Adipocyte (in vitro differentiated cells): ENCODE results near the gene FAM9A.

Experiments
- DNase-seq: peaks from one replicate; pipeline ENCODE4 v3.0.0-alpha.2; 2015; ENCODE audit warnings: low read depth
- H3K27me3 ChIP-seq: replicated peaks from 2 replicates; pipeline ENCODE4 v1.7.0; 2013; ENCODE audit warnings: mild to moderate bottlenecking, low read length, moderate library complexity; ENCODE audit not compliant: control insufficient read depth, insufficient read depth
- H3K36me3 ChIP-seq: 2 replicates; pipeline ENCODE4 v1.7.0; 2013; ENCODE audit warnings: low read length, mild to moderate bottlenecking, moderate library complexity; ENCODE audit not compliant: control insufficient read depth, insufficient read depth, severe bottlenecking
- H3K4me1 ChIP-seq: 2 replicates; pipeline ENCODE4 v1.7.0; 2013; ENCODE audit warnings: mild to moderate bottlenecking, low read length, moderate library complexity; ENCODE audit not compliant: control insufficient read depth, insufficient read depth
- H3K4me3 ChIP-seq: 2 replicates; pipeline ENCODE4 v1.7.0; 2013; ENCODE audit warnings: mild to moderate bottlenecking, low read length, moderate library complexity
- H3K9ac ChIP-seq: 2 replicates; pipeline ENCODE4 v1.7.0; 2013; ENCODE audit warnings: mild to moderate bottlenecking, low read length, moderate library complexity
- H3K9me3 ChIP-seq: 2 replicates; pipeline ENCODE4 v1.7.0; 2013; ENCODE audit warnings: mild to moderate bottlenecking, low read length, moderate library complexity; ENCODE audit not compliant: control insufficient read depth

The FAM9A gene

DNA sequence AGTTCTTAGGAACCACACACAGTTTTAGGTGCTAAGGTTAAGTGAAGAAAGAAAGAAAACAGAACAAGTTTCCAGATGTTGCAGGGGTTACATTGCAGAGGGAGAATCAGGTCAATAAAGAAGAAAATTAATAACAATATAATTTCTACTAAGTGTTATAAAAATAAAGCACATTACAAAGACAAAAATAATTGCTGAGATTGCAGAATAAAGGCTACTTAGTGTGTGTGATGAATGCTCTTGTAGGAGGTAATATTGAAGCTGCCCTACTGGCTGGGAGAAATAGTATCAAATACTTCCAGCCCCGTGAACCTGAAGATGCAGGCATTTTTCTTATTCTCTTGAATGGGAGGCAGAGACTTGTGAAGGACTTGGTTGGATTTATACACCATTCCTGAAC lies 33.2 kb upstream of the FAM9A start:
- H3K9ac ChIP-seq: no peak overlapping the region
- no peaks in the 10 kb centered on the region for H3K36me3 ChIP-seq
- H3K4me1 ChIP-seq: peaks cover 6% of the 10 kb centered on the region
- no peak overlapping the region for H3K4me3 ChIP-seq
- peaks cover 33% of the 10 kb centered on the region for H3K27me3 ChIP-seq
- no peak for DNase-seq
- peaks cover 6% of the 10 kb centered on the region for H3K9me3 ChIP-seq

DNA sequence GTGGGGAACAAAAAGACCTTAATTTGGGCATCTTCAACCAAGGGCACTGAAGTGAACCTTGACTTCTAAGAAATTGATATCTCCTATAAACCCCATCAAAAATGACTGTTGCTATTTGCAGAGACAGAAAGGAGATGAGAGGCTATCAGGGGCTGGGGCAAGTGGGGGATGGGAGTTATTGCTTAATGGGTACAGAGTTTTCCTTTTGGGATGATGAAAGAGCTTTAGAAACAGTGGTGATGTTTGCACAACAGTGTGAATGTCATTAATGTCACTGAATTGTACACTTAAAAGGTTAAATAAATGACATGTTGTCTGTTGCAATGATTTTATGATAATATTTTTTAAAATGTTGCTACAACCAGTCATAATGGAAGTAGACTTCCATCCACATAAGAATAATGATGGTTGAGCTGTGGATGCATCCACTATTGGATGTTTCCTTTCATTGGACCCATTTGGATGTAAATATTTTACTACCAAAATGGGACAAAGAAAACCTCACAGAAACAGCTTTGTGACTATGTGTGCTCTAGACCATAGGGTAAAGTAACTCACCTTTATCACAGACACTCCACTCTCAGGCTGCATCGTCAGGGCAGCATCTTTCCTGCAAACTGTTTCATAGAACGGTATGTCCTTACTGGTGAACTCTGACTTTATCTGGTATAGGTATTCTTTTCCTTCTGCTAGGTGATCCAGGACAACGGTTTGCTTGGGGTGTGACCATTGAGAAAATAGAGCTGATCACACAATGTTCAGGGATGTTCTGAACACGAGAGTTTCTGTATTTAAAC lies 31.6 kb upstream of the FAM9A start:
- Histone ChIP-seq H3K4me3 (no peak overlapping the region), H3K36me3 (no peaks in the 10 kb centered on the region), H3K9ac (no peak overlapping the region), H3K9me3 (peaks cover 6% of the 10 kb centered on the region), H3K27me3 (peaks cover 42% of the 10 kb centered on the region), H3K4me1 (peaks cover 6% of the 10 kb centered on the region)
- no peak for DNase-seq

DNA sequence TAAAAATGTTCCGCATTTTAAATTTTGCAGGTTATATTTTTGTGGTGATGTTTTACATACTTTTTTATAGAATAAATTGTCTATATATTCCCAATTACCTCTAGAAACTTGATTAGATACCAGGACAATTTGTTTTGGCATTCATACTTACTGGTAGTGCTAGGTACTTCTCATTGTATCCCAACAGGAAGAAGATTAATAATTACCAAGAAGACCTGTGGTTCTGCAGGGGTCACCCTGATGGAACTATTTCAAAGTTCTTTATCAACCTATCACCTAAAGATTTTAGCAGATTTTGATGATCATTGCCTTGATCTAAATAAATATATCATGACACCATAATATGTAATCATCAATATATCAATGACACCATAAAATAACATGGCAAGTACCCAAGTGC lies 22.5 kb upstream of the FAM9A start:
- no peak for DNase-seq
- H3K9me3 ChIP-seq: no peaks in the 10 kb centered on the region
- H3K36me3 ChIP-seq: no peaks in the 10 kb centered on the region
- H3K4me1 ChIP-seq: no peaks in the 10 kb centered on the region
- no peak overlapping the region for H3K4me3 ChIP-seq
- peaks cover 3% of the 10 kb centered on the region for H3K27me3 ChIP-seq
- no peak overlapping the region for H3K9ac ChIP-seq

DNA sequence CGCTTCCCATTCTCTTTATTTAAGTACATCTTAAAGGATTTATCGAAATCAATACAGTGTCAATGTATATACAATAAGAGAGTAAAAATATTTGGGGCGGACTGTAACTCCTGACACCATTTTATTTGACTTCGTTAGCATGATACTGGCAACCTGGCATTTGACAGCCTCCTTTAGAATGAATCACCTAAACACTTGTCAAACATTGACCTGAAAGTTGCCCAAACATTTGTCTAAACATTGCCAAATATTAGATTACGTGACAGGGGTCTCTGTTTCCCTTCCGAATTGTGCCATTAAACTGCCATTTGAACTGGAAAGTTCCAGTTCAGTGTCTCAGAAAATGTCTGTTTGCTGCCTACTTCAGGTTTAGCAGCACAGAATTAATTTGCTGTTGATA lies 20.8 kb upstream of the FAM9A start:
- no peak overlapping the region for H3K9ac ChIP-seq
- H3K4me3 ChIP-seq: no peak overlapping the region
- H3K27me3 ChIP-seq: no peaks in the 10 kb centered on the region
- no peak for DNase-seq
- H3K4me1 ChIP-seq: no peaks in the 10 kb centered on the region
- no peaks in the 10 kb centered on the region for H3K9me3 ChIP-seq
- no peaks in the 10 kb centered on the region for H3K36me3 ChIP-seq

DNA sequence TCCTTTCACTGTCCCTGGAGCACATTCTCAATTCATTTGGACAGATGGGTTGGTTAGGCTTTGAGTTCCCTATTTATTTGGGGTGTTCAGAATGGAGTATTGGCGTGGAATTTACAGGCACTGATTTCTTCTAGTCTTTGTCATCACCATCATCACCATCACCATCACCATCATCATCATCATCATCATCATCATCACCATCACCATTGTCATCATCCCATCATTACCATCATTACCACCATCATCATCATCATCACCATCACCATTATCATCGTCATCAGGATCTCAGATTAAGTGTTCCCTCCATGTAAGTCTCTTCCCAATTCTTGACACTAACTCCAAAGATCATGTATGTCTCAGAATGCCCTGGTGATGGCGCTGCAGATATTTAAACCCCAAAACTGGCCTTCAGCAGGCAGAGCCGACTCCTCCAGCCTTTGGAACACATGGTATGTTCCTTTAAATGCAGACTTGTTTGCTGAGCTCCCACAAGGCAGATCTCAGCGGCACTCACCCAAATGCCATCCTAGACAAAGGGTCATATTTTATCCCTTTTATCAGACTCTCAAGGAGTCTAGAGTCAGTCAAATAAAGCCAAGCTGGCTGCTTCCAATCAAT lies 19.8 kb upstream of the FAM9A start:
- Histone ChIP-seq H3K9ac (no peak overlapping the region), H3K9me3 (no peaks in the 10 kb centered on the region), H3K27me3 (no peaks in the 10 kb centered on the region), H3K4me1 (no peaks in the 10 kb centered on the region), H3K36me3 (no peaks in the 10 kb centered on the region), H3K4me3 (no peak overlapping the region)
- DNase-seq: no peak

DNA sequence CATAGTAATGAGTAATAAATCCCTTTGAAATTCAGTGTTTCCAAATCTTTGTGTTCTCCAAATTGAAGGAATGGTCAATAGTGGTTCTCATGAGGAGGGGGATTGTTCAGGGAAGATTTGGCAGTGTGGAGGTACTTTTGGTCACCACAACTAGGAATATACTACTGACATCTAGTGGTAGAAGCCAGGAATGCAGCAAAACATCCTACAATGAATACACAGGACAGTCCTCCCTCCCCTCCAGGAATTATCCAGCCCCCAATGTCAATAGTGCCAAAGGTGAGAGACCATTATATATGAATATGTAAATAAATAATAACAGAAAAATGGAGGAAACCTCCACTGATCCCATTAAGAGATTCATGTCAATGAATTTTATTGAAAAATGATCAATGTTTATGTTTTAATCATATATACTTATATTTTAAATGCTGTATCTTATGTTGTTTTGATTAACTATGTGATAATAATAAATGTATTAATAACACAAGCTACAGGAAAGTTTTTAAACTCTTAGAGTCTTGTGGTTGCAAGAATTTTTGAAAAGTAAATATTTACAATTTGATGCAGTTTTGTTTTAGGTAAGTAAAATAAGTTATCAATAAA lies 14.4 kb upstream of the FAM9A start:
- Histone ChIP-seq H3K4me3 (no peak overlapping the region), H3K36me3 (no peaks in the 10 kb centered on the region), H3K9me3 (no peaks in the 10 kb centered on the region), H3K27me3 (peaks cover 3% of the 10 kb centered on the region), H3K9ac (no peak overlapping the region), H3K4me1 (no peaks in the 10 kb centered on the region)
- peak; percentile 75 for DNase-seq

DNA sequence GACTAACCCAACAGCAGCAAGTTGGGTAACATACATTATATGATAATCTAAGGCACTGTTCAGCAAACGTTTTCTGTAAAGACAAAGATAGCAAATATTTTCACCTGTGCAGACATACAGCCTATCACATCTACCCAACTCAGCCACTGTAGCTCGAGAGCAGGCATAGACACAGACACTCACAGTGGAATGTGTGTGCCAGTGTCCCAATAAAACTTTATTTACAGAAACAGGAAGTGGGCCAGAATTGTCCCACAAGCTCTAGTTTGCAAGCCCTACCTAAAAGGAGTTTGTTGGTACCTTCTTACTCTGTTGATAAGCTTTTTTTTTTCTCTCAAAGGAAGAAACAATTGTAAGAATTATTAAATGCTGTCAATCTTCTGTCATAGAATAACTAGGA lies 11.9 kb upstream of the FAM9A start:
- H3K27me3 ChIP-seq: peaks cover 7% of the 10 kb centered on the region
- no peaks in the 10 kb centered on the region for H3K9me3 ChIP-seq
- no peak overlapping the region for H3K4me3 ChIP-seq
- no peaks in the 10 kb centered on the region for H3K36me3 ChIP-seq
- H3K4me1 ChIP-seq: no peaks in the 10 kb centered on the region
- no peak overlapping the region for H3K9ac ChIP-seq
- DNase-seq: no peak

DNA sequence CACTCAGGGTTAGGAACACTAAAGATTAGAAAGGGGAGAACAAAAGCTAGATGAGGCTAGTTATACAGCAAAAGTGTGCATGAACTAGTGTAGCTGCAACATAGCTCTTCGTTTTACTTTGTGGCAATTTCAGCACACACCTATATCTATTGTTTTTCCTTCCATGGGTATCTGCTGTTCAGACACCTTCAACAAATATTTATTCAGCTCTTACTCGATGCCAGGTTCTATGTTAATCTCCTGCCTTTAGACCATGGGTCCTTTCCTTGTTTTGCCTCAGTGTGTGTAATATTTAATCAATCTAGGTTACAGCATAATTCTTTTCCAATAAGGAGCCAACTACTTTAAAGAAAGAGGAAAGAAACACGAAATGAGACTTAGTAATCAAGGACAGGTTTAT lies 10.4 kb upstream of the FAM9A start:
- no peak overlapping the region for H3K4me3 ChIP-seq
- H3K36me3 ChIP-seq: no peaks in the 10 kb centered on the region
- H3K9ac ChIP-seq: no peak overlapping the region
- H3K4me1 ChIP-seq: no peaks in the 10 kb centered on the region
- DNase-seq: no peak
- no peaks in the 10 kb centered on the region for H3K9me3 ChIP-seq
- peaks cover 7% of the 10 kb centered on the region for H3K27me3 ChIP-seq

DNA sequence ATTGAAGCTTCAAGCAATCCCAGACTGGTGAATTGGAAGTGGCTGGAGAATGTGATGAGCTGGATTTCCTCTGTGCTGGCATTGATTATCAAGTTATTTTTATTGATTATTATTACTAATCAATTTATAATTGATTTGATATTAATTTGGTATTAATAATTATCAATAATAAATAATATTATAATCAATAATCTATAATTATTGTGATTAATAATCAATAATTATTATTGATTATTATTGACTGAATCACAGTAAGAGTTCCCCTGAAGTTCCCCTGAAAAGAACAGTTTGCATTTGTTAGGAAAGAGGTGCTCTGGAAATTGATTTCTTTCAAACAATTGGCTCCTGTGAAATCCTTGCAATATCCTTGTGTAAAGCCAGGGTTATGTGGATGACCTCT lies 7.5 kb upstream of the FAM9A start:
- Histone ChIP-seq H3K36me3 (no peaks in the 10 kb centered on the region), H3K27me3 (peaks cover 7% of the 10 kb centered on the region), H3K4me1 (no peaks in the 10 kb centered on the region), H3K9me3 (no peaks in the 10 kb centered on the region), H3K9ac (no peak overlapping the region), H3K4me3 (no peak overlapping the region)
- no peak for DNase-seq

DNA sequence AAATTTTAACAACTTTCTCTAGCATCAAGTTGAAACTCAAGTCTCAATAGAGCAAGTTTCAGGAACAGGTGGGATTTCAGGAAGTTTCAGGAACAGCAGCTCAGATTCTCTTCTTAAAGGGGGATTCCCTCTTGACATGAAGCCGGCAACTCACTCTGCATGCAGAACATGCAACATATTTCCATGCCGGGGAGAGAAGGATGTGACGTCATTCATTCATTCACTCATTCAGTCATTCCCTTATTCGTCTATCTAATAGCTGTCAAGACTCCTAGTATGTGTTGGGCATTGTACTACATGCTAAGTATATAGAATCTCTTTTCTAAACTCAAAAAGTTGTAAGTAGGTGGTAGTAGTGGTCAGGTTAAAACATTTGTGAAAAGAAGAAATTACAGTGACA lies 4.8 kb upstream of the FAM9A start:
- DNase-seq: no peak
- Histone ChIP-seq H3K4me1 (no peaks in the 10 kb centered on the region), H3K9me3 (no peaks in the 10 kb centered on the region), H3K36me3 (no peaks in the 10 kb centered on the region), H3K27me3 (peaks cover 7% of the 10 kb centered on the region), H3K4me3 (no peak overlapping the region), H3K9ac (no peak overlapping the region)

DNA sequence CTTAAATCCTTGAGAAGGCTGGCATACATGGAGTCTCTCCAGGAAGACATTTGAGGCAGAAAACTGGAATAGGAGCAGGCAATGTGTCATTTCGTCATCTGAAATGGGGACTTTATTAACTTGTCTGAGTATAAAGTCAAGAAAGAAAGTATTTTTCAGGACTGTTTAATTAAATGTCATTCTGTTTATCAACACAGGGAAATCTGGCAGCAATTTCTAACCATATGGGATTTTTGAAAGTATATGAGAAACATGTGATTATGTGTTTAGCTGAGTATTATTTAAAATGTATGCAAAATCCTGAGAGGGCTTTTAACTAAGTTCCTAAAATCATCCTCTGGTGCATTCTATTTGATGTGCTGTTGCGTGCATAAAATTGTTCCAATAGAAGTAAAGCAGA lies 3.9 kb upstream of the FAM9A start:
- Histone ChIP-seq H3K36me3 (no peaks in the 10 kb centered on the region), H3K4me3 (no peak overlapping the region), H3K9me3 (no peaks in the 10 kb centered on the region), H3K27me3 (peaks cover 4% of the 10 kb centered on the region), H3K9ac (no peak overlapping the region), H3K4me1 (no peaks in the 10 kb centered on the region)
- no peak for DNase-seq
